GM10248 (cell line): ENCODE results near the gene KCNS3.
A peak's percentile ranks its signal among the peaks of the same experiment; 100 is the strongest.

Source experiments
- CTCF ChIA-PET: fragments of 300-600 bp; sonication (Branson Sonifier 250); formaldehyde crosslinking; extraction: SDS; loops from one replicate; lab custom pipeline; 2021; ENCODE audit warnings: antibody characterized with exemption; lab: Yijun Ruan, JAX
- POLR2A ChIA-PET: fragments of 350-650 bp; sonication (Branson Sonifier 250); formaldehyde crosslinking; extraction: SDS; loops from one replicate; lab custom pipeline; 2020; ENCODE audit warnings: antibody characterized with exemption; lab: Yijun Ruan, JAX
- DNase-seq: peaks from one replicate; pipeline ENCODE4 v3.0.0; 2012; ENCODE audit errors: extremely low spot score
- CTCF ChIP-seq: IDR thresholded peaks from 2 replicates; pipeline ENCODE4 v1.5.1; 2012; ENCODE audit warnings: mild to moderate bottlenecking, low read depth; ENCODE audit errors: extremely low read depth, missing control alignments, control extremely low read depth

The KCNS3 gene

DNA sequence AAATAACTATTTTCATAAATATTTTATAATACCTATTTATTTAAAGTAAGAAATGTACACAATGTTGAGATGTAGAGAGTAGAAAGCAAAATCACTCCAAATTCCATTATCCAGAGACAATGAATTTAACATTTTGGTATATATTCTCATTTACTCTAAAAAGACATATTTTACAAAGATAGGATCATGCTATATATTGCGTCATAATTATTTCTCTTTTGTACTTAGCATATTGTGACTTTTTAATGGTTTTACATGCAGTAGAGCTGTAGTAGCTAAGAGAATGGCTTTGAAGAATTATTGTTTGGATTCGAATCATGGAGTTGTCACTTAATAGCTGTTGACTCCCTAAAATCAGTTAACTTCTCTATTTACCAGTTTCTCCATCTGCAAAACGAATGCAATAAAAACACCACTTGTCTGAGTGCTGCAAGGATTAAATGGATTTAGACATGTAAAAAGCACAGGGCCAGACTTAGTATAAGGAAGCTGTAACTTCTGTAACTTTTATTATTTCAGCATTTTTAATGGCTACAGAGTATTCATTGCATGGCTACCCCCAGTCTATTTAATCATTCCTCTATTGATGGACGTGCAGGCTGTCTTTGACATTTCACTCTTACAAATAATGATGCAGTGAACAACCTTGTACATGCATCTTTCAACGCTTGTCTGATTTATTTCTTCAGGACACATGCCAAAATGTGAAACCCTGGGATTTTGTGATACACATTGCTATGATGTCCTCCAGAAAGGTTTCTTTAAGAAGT, 33.2 kb downstream of the KCNS3 start:
- no peak for TF ChIP-seq CTCF
- ChIA-PET CTCF (interaction anchor here (1.0 kb wide), 1 partner anchor 12 kb away, joined by 4 read pairs; no protein-coding TSS in a partner anchor), POLR2A (no interaction called here)
- DNase-seq, result no peak

GRCh38 chr2:17912266-17912691, 33.8 kb downstream of the KCNS3 start:
- ChIA-PET CTCF (no interaction called here), POLR2A (no interaction called here)
- TF ChIP-seq CTCF, result no peak
- peak; percentile 33 for DNase-seq

- POLR2A ChIA-PET, result no interaction called here
- TF ChIP-seq CTCF, result no peak
- CTCF ChIA-PET, result no interaction called here
- DNase-seq, result no peak
Measured at GRCh38 chr2:17915099-17915498, 36.6 kb downstream of the KCNS3 start.

DNA sequence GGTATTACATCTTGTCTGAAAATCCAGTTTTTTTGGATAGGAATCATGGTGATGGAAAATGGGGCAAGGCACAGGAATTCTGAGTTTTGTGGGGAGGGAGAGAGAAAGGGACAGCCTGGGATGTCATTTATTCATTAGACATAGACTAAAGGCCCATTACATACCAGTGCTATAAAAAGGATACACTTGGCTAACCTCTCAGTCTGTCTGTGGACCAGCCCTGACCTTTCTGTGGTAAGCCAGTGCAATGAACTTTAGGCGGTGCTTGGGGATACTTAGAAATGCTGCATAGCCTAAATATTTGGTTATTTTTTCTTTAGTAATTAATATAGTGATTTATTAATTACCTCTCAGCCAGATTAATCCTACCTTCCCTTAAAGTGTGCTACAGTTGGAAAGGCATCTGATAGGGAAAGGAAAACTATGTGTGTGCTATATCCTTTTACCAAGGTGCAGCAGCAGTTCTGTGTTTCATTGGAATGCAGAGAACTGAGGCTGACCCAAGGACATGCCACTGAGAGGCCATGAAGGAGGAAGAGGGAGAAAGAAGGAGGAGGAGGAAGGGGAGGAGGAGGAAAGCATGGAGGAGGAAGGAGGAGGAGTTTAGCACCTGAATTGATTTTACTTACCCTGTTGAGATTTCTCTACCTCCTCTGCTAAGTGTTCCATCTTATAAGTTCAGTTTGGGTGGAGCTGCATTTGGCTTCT, 37.5 kb downstream of the KCNS3 start:
- ChIA-PET POLR2A (no interaction called here), CTCF (no interaction called here)
- TF ChIP-seq CTCF, result no peak
- no peak for DNase-seq

- DNase-seq, result no peak
- TF ChIP-seq CTCF, result no peak
- ChIA-PET POLR2A (no interaction called here), CTCF (no interaction called here)
Measured at GRCh38 chr2:17916584-17916983, 38.1 kb downstream of the KCNS3 start.

- no peak for TF ChIP-seq CTCF
- ChIA-PET POLR2A (no interaction called here), CTCF (interaction anchor here (1.0 kb wide), 1 partner anchor 12 kb away, joined by 3 read pairs; no protein-coding TSS in a partner anchor)
- no peak for DNase-seq
Measured at GRCh38 chr2:17918789-17919188, 40.3 kb downstream of the KCNS3 start.
